ENCODE measurements around the gene FBRSL1.

Gene FBRSL1

DNA sequence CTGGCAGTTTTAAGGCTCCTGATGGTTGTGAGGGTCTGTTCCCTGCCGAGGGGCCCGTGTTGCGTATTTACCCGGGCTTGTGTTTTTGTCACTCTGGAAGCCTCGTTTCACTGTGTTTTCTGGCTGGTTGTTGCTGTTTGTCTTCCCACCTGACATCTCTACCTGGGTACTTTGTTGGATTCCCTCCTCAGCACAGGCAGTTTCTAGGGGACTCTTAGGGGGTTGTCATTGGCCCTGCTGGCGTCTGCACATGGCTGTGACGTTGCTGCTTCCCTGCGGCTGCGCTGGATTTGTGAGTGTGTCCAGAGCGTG lies 6.4 kb downstream of the FBRSL1 start:
- 85 to 90% methylated on average over 10 of the region's 10 CpGs for WGBS, 2 experiments
- Histone ChIP-seq H3K4me3 (ENCODE audit: insufficient read depth, low read depth, low read length) (no peak overlapping the region), H3K9me3 (ENCODE audit: control insufficient read depth, low read length) (no peaks in the 10 kb centered on the region), H3K27me3 (ENCODE audit: control insufficient read depth, insufficient read depth, low read length, poor library complexity, severe bottlenecking) (peaks cover 1% of the 10 kb centered on the region), H3K36me3 (ENCODE audit: control insufficient read depth, insufficient read depth, low read length) (no peaks in the 10 kb centered on the region), H3K27ac (ENCODE audit: insufficient read depth, low read depth, low read length, poor library complexity, severe bottlenecking) (no peak overlapping the region), H3K4me1 (ENCODE audit: control insufficient read depth, insufficient read depth, low read length) (peaks cover 13% of the 10 kb centered on the region)

GRCh38 chr12:132496710-132497109 lies 6.8 kb downstream of the FBRSL1 start:
- Histone ChIP-seq H3K4me3 (ENCODE audit: insufficient read depth, low read depth, low read length) (no peak overlapping the region), H3K36me3 (ENCODE audit: control insufficient read depth, insufficient read depth, low read length) (no peaks in the 10 kb centered on the region), H3K27ac (ENCODE audit: insufficient read depth, low read depth, low read length, poor library complexity, severe bottlenecking) (no peak overlapping the region), H3K4me1 (ENCODE audit: control insufficient read depth, insufficient read depth, low read length) (peaks cover 13% of the 10 kb centered on the region), H3K9me3 (ENCODE audit: control insufficient read depth, low read length) (no peaks in the 10 kb centered on the region), H3K27me3 (ENCODE audit: control insufficient read depth, insufficient read depth, low read length, poor library complexity, severe bottlenecking) (no peaks in the 10 kb centered on the region)
- WGBS, 2 experiments = 92 to 93% methylated on average over 27 of the region's 27 CpGs

GRCh38 chr12:132497514-132498405 lies 7.8 kb downstream of the FBRSL1 start:
- Histone ChIP-seq H3K27me3 (ENCODE audit: control insufficient read depth, insufficient read depth, low read length, poor library complexity, severe bottlenecking) (no peaks in the 10 kb centered on the region), H3K36me3 (ENCODE audit: control insufficient read depth, insufficient read depth, low read length) (no peaks in the 10 kb centered on the region), H3K4me3 (ENCODE audit: insufficient read depth, low read depth, low read length) (no peak overlapping the region), H3K27ac (ENCODE audit: insufficient read depth, low read depth, low read length, poor library complexity, severe bottlenecking) (no peak overlapping the region), H3K4me1 (ENCODE audit: control insufficient read depth, insufficient read depth, low read length) (peaks cover 20% of the 10 kb centered on the region), H3K9me3 (ENCODE audit: control insufficient read depth, low read length) (no peaks in the 10 kb centered on the region)
- 87 to 88% methylated on average over 28 of the region's 28 CpGs for WGBS, 2 experiments

GRCh38 chr12:132498931-132499330 lies 9.0 kb downstream of the FBRSL1 start:
- peaks cover 24% of the 10 kb centered on the region for H3K4me1 ChIP-seq (ENCODE audit: control insufficient read depth, insufficient read depth, low read length)
- H3K36me3 ChIP-seq (ENCODE audit: control insufficient read depth, insufficient read depth, low read length) = no peaks in the 10 kb centered on the region
- H3K9me3 ChIP-seq (ENCODE audit: control insufficient read depth, low read length) = no peaks in the 10 kb centered on the region
- no peak overlapping the region for H3K4me3 ChIP-seq (ENCODE audit: insufficient read depth, low read depth, low read length)
- 94 to 95% methylated on average over 12 of the region's 12 CpGs for WGBS, 2 experiments
- H3K27ac ChIP-seq (ENCODE audit: insufficient read depth, low read depth, low read length, poor library complexity, severe bottlenecking) = no peak overlapping the region
- no peaks in the 10 kb centered on the region for H3K27me3 ChIP-seq (ENCODE audit: control insufficient read depth, insufficient read depth, low read length, poor library complexity, severe bottlenecking)

GRCh38 chr12:132500142-132500855 lies 10.3 kb downstream of the FBRSL1 start:
- H3K27me3 ChIP-seq (ENCODE audit: control insufficient read depth, insufficient read depth, low read length, poor library complexity, severe bottlenecking) = no peaks in the 10 kb centered on the region
- H3K27ac ChIP-seq (ENCODE audit: insufficient read depth, low read depth, low read length, poor library complexity, severe bottlenecking) = no peak overlapping the region
- no peaks in the 10 kb centered on the region for H3K9me3 ChIP-seq (ENCODE audit: control insufficient read depth, low read length)
- WGBS, 2 experiments = 89 to 90% methylated on average over 19 of the region's 19 CpGs
- H3K4me3 ChIP-seq (ENCODE audit: insufficient read depth, low read depth, low read length) = no peak overlapping the region
- H3K4me1 ChIP-seq (ENCODE audit: control insufficient read depth, insufficient read depth, low read length) = peaks cover 24% of the 10 kb centered on the region
- no peaks in the 10 kb centered on the region for H3K36me3 ChIP-seq (ENCODE audit: control insufficient read depth, insufficient read depth, low read length)

- Histone ChIP-seq H3K9me3 (ENCODE audit: control insufficient read depth, low read length) (no peaks in the 10 kb centered on the region), H3K4me1 (ENCODE audit: control insufficient read depth, insufficient read depth, low read length) (peaks cover 24% of the 10 kb centered on the region), H3K36me3 (ENCODE audit: control insufficient read depth, insufficient read depth, low read length) (no peaks in the 10 kb centered on the region), H3K27ac (ENCODE audit: insufficient read depth, low read depth, low read length, poor library complexity, severe bottlenecking) (no peak overlapping the region), H3K4me3 (ENCODE audit: insufficient read depth, low read depth, low read length) (no peak overlapping the region), H3K27me3 (ENCODE audit: control insufficient read depth, insufficient read depth, low read length, poor library complexity, severe bottlenecking) (no peaks in the 10 kb centered on the region)
- 91% methylated on average over 9 of the region's 9 CpGs for WGBS, 2 experiments
Measured at GRCh38 chr12:132500856-132501180, 10.9 kb downstream of the FBRSL1 start.

- H3K27ac ChIP-seq (ENCODE audit: insufficient read depth, low read depth, low read length, poor library complexity, severe bottlenecking) = no peak overlapping the region
- H3K36me3 ChIP-seq (ENCODE audit: control insufficient read depth, insufficient read depth, low read length) = no peaks in the 10 kb centered on the region
- 72 to 78% methylated on average over 27 of the region's 27 CpGs for WGBS, 2 experiments
- no peaks in the 10 kb centered on the region for H3K9me3 ChIP-seq (ENCODE audit: control insufficient read depth, low read length)
- peaks cover 27% of the 10 kb centered on the region for H3K4me1 ChIP-seq (ENCODE audit: control insufficient read depth, insufficient read depth, low read length)
- H3K27me3 ChIP-seq (ENCODE audit: control insufficient read depth, insufficient read depth, low read length, poor library complexity, severe bottlenecking) = no peaks in the 10 kb centered on the region
- no peak overlapping the region for H3K4me3 ChIP-seq (ENCODE audit: insufficient read depth, low read depth, low read length)
Measured at GRCh38 chr12:132501204-132501940, 11.4 kb downstream of the FBRSL1 start.

DNA sequence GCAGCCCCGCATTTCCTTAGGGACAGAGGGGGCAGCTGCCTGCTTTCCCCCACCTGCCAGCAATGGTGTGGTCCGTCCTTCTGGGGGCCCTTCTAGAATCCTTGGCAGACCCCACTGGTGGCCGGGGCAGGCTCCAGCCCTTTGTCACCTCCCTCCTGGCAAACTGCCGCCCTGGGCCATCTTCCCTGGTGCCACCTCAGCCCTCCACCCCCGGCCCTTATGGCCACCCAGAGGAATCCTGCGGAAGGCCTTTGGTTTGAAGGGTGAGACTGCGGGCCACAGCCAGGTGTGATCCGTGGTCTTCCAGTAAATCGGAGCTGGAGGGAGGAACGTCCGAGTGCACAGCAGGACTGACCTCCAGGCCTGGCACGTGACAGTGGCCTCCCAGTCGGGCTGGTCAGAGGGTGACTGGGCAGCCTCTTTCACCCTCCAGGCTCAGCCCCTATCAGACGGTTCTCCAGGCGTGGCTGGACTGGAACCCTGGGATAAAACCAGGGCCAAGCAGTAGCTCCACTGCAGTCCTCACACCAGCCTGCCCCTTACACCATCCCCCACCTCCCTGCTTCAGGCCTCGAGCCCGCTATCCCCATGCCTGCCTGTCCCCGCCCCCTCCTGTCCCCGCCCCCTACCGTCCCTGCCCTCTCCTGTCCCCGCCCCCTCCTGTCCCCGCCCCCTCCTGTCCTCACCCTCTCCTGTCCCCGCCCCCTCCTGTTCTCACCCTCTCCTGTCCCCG lies 12.4 kb downstream of the FBRSL1 start:
- no peaks in the 10 kb centered on the region for H3K36me3 ChIP-seq (ENCODE audit: control insufficient read depth, insufficient read depth, low read length)
- no peaks in the 10 kb centered on the region for H3K27me3 ChIP-seq (ENCODE audit: control insufficient read depth, insufficient read depth, low read length, poor library complexity, severe bottlenecking)
- no peak overlapping the region for H3K4me3 ChIP-seq (ENCODE audit: insufficient read depth, low read depth, low read length)
- no peaks in the 10 kb centered on the region for H3K9me3 ChIP-seq (ENCODE audit: control insufficient read depth, low read length)
- WGBS, 2 experiments = 70 to 71% methylated on average over 19 of the region's 24 CpGs
- H3K4me1 ChIP-seq (ENCODE audit: control insufficient read depth, insufficient read depth, low read length) = peaks cover 33% of the 10 kb centered on the region
- H3K27ac ChIP-seq (ENCODE audit: insufficient read depth, low read depth, low read length, poor library complexity, severe bottlenecking) = no peak overlapping the region

DNA sequence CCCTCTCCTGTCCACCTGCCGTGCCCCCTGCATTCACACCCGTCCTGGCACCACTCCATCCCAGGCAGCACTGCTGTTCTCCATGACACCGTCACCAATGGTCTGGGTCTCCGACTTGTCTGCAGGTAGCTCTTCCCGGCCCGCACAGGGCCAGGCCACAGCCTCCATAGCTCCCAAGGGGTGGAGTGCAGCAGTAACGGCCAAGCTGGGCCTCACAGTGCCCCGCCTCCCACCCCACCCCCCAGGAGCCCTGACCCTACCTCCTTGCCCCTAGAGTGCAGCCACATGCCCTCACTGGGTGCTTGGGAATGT lies 12.9 kb downstream of the FBRSL1 start:
- Histone ChIP-seq H3K4me1 (ENCODE audit: control insufficient read depth, insufficient read depth, low read length) (peaks cover 33% of the 10 kb centered on the region), H3K9me3 (ENCODE audit: control insufficient read depth, low read length) (no peaks in the 10 kb centered on the region), H3K36me3 (ENCODE audit: control insufficient read depth, insufficient read depth, low read length) (no peaks in the 10 kb centered on the region), H3K27ac (ENCODE audit: insufficient read depth, low read depth, low read length, poor library complexity, severe bottlenecking) (no peak overlapping the region), H3K27me3 (ENCODE audit: control insufficient read depth, insufficient read depth, low read length, poor library complexity, severe bottlenecking) (no peaks in the 10 kb centered on the region), H3K4me3 (ENCODE audit: insufficient read depth, low read depth, low read length) (no peak overlapping the region)
- WGBS, 2 experiments = 68 to 70% methylated on average over 8 of the region's 8 CpGs
